HEK293T (cell line): ENCODE results near the gene SUPT4H1.

ENCODE experiments used
- ELF4 ChIP-seq: fragments of 450-650 bp; IDR thresholded peaks from 2 replicates; pipeline ENCODE4 v1.6.1; 2017; ENCODE audit warnings: antibody characterized with exemption
- FOXK2 ChIP-seq: fragments of 450-650 bp; IDR thresholded peaks from 2 replicates; pipeline ENCODE4 v1.6.1; 2016; ENCODE audit warnings: mild to moderate bottlenecking
- FOXM1 ChIP-seq: fragments of 450-650 bp; IDR thresholded peaks from 2 replicates; pipeline ENCODE4 v1.6.1; 2017; ENCODE audit warnings: mild to moderate bottlenecking, borderline replicate concordance
- HDGF ChIP-seq: fragments of 450-650 bp; IDR thresholded peaks from 2 replicates; pipeline ENCODE4 v1.6.1; 2017; ENCODE audit warnings: antibody characterized with exemption, borderline replicate concordance
- SUZ12 ChIP-seq: fragments of 450-650 bp; IDR thresholded peaks from 2 replicates; pipeline ENCODE4 v1.6.1; 2016; ENCODE audit warnings: mild to moderate bottlenecking
- TARDBP ChIP-seq: fragments of 450-650 bp; IDR thresholded peaks from 2 replicates; pipeline ENCODE4 v1.6.1; 2016
- ZNF384 ChIP-seq: fragments of 450-650 bp; IDR thresholded peaks from 2 replicates; pipeline ENCODE4 v1.6.1; 2016
- TF ChIP-seq, protein P1 (sequence below): fragments of 450-650 bp; IDR thresholded peaks from 2 replicates; pipeline ENCODE4 v1.6.1; 2016

DNA sequence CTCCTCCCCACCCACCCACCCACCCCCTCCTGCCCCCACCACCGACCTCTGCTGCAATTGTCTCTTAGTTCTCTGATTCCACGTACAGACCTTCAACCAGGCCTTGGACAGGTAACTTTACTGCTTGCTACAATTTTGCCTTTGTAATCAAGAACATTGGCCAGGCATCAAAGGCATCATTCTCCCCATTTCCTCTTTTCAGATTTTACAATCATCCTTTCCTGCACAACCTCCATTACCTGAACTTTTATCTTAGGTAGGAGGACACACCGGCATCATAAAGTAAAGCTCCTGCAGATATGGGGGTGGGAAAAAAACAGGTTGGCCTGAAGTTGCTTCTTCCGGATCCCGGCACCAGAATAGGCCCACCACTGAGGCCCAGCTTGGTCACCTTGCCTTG lies 25.7 kb upstream of the SUPT4H1 start:
- TF ChIP-seq TARDBP (no peak), FOXK2 (no peak), HDGF (no peak), FOXM1 (no peak), ZNF384 (no peak), SUZ12 (no peak), ELF4 (no peak)
- TF ChIP-seq, protein P1, sequence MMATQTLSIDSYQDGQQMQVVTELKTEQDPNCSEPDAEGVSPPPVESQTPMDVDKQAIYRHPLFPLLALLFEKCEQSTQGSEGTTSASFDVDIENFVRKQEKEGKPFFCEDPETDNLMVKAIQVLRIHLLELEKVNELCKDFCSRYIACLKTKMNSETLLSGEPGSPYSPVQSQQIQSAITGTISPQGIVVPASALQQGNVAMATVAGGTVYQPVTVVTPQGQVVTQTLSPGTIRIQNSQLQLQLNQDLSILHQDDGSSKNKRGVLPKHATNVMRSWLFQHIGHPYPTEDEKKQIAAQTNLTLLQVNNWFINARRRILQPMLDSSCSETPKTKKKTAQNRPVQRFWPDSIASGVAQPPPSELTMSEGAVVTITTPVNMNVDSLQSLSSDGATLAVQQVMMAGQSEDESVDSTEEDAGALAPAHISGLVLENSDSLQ: no peak
